ENCODE data around the gene POU6F2. TPM values are rescaled to one million over a fixed set of nuclear protein-coding genes. Genes with fewer than 3 reads are reported as not detected.

POU6F2 gene
- total RNA-seq, 1 experiment from 2014 or later = 0.27 TPM

- no peaks in the 10 kb centered on the region for H4K20me1 ChIP-seq (ENCODE audit: insufficient read depth)
- intact Hi-C loops (cut with micrococcal nuclease) = no loop called here
- H3K9me2 ChIP-seq (ENCODE audit: insufficient read depth) = no peaks in the 10 kb centered on the region
- no peaks in the 10 kb centered on the region for H3K36me3 ChIP-seq (ENCODE audit: control insufficient read depth in 1 of 2, insufficient read depth in 2 of 2, low read length in 2 of 2)
- no peak for TF ChIP-seq SIN3A (IDR thresholded peaks at IDR 0.05; ENCODE audit: low read depth)
- no peak for TF ChIP-seq YY1 (IDR thresholded peaks at IDR 0.05; ENCODE audit: extremely low read depth, insufficient replicate concordance, low read depth, low read length)
- TF ChIP-seq EGR1 (IDR thresholded peaks at IDR 0.05; ENCODE audit: low read depth) = no peak
- no peak for TF ChIP-seq SP1 (IDR thresholded peaks at IDR 0.05; ENCODE audit: low read depth)
- no peak for TF ChIP-seq EZH2 (IDR thresholded peaks at IDR 0.05)
- no peak for TF ChIP-seq CEBPB (IDR thresholded peaks at IDR 0.05; ENCODE audit: low read depth)
- TF ChIP-seq ATF3 (IDR thresholded peaks at IDR 0.05) = no peak
- no peak for TF ChIP-seq EZH2phosphoT487 (IDR thresholded peaks at IDR 0.05; ENCODE audit: borderline replicate concordance)
- TF ChIP-seq CBX3 (IDR thresholded peaks at IDR 0.05; ENCODE audit: low read depth) = no peak
- TF ChIP-seq POLR2AphosphoS5 (IDR thresholded peaks at IDR 0.05; ENCODE audit: low read depth, low read length) = no peak
- TF ChIP-seq ZFX (IDR thresholded peaks at IDR 0.05) = no peak
- no peak for TF ChIP-seq RAD21 (IDR thresholded peaks at IDR 0.05; ENCODE audit: low read depth)
- no peak for TF ChIP-seq REST (IDR thresholded peaks at IDR 0.05; ENCODE audit: low read depth)
- no peak for TF ChIP-seq SRF (IDR thresholded peaks at IDR 0.05; ENCODE audit: low read depth)
- no peak for TF ChIP-seq ELF1 (IDR thresholded peaks at IDR 0.05; ENCODE audit: borderline replicate concordance, low read depth)
- no peak for TF ChIP-seq JUND (IDR thresholded peaks at IDR 0.05)
- TF ChIP-seq POLR2A (IDR thresholded peaks at IDR 0.05; ENCODE audit: borderline replicate concordance, extremely low read depth, insufficient read depth, insufficient read length) = no peak
- no peak for TF ChIP-seq ZBTB33 (IDR thresholded peaks at IDR 0.05; ENCODE audit: extremely low read depth, insufficient replicate concordance, low read length)
- no peak for TF ChIP-seq TCF7L2 (IDR thresholded peaks at IDR 0.05; ENCODE audit: borderline replicate concordance, extremely low read depth, insufficient read depth, insufficient read length)
- H3K79me2 ChIP-seq (ENCODE audit: insufficient read depth, low read length) = no peaks in the 10 kb centered on the region
- no peak for DNase-seq (ENCODE audit: low read depth, low spot score)
- no peaks in the 10 kb centered on the region for H3K9me3 ChIP-seq (ENCODE audit: control insufficient read depth in 1 of 2, insufficient read depth in 1 of 2, low read depth in 1 of 2, low read length in 2 of 2)
- H2AFZ ChIP-seq (ENCODE audit: low read depth, low read length, poor library complexity, severe bottlenecking) = no peak overlapping the region
- RAD21 ChIA-PET (ENCODE audit: low non-redundant PET in 1 of 2, low total read pairs in 2 of 2, uncharacterized antibody in 2 of 2, unreplicated experiment in 2 of 2) = no interaction called here
- CTCF ChIA-PET = no interaction called here
- H3K27me3 ChIP-seq (ENCODE audit: insufficient read depth, low read length) = peaks cover 65% of the 10 kb centered on the region
- ATAC-seq = no peak
- H3K27ac ChIP-seq (ENCODE audit: low read depth, low read length) = no peak overlapping the region
- H3K4me2 ChIP-seq (ENCODE audit: low read length) = no peak overlapping the region
- H3K9ac ChIP-seq (ENCODE audit: low read length) = no peak overlapping the region
- H3K4me3 ChIP-seq (replicated peaks in 1 of 2; ENCODE audit: low read depth in 1 of 2, low read length in 2 of 2) = no peak overlapping the region
- no TSS peak for BruUV-seq (replicated peaks)
- H3K4me1 ChIP-seq (ENCODE audit: control insufficient read depth in 1 of 2, insufficient read depth in 2 of 2, low read length in 2 of 2) = no peaks in the 10 kb centered on the region
- POLR2A ChIA-PET = no interaction called here
Measured at GRCh38 chr7:39313974-39314373, 336.3 kb downstream of the POU6F2 start.
